OCI-LY7 (cell line): ENCODE data around the gene KRTAP5-2.

Source experiments
- EZH2phosphoT487 ChIP-seq: fragments of 200-600 bp; sonication (generic); IDR thresholded peaks from 2 replicates; pipeline ENCODE4 v1.6.1; 2018; ENCODE audit warnings: low read depth, borderline replicate concordance, mild to moderate bottlenecking, mixed run types, antibody characterized with exemption, low read length, moderate library complexity, mixed read lengths
- TF ChIP-seq, protein P1 (sequence below): fragments of 200-600 bp; sonication (generic); conservative IDR thresholded peaks from 2 replicates; pipeline ENCODE4 v1.5.1; 2014; ENCODE audit warnings: mild to moderate bottlenecking, antibody characterized with exemption, low read length, moderate library complexity, mixed read lengths

- TF ChIP-seq, protein P1, sequence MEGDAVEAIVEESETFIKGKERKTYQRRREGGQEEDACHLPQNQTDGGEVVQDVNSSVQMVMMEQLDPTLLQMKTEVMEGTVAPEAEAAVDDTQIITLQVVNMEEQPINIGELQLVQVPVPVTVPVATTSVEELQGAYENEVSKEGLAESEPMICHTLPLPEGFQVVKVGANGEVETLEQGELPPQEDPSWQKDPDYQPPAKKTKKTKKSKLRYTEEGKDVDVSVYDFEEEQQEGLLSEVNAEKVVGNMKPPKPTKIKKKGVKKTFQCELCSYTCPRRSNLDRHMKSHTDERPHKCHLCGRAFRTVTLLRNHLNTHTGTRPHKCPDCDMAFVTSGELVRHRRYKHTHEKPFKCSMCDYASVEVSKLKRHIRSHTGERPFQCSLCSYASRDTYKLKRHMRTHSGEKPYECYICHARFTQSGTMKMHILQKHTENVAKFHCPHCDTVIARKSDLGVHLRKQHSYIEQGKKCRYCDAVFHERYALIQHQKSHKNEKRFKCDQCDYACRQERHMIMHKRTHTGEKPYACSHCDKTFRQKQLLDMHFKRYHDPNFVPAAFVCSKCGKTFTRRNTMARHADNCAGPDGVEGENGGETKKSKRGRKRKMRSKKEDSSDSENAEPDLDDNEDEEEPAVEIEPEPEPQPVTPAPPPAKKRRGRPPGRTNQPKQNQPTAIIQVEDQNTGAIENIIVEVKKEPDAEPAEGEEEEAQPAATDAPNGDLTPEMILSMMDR = no peak
- TF ChIP-seq EZH2phosphoT487 = no peak
These were observed 25.7 kb downstream of the KRTAP5-2 start, which contains the start of gene DUSP8 for GRCh38 chr11:1572197-1573076.
